Hematopoietic multipotent progenitor cell (in vitro differentiated cells): ENCODE measurements around the gene ITGB2. TPM values are rescaled to one million over a fixed set of nuclear protein-coding genes. Genes with fewer than 3 reads are reported as not detected.

Experiments used
- DNase-seq, 3 donors: peaks; one replicate each; pipeline ENCODE4 v3.0.0-alpha.2; 2011 to 2015; ENCODE audit warnings: low read depth in 2 of 3, low spot score in 2 of 3
- total RNA-seq: library from RNA; depleted of rRNA; stranded (reverse); fragments of >200 nt; gene quantifications from one replicate; pipeline ENCODE4 v1.2.3, GENCODE V29; 2012

ITGB2 gene
- total RNA-seq, 1 donor = 169 TPM

- DNase-seq = no peak
Observed at GRCh38 chr21:44955798-44956175, 35.1 kb upstream of the ITGB2 start.

GRCh38 chr21:44955141-44955797 lies 34.6 kb upstream of the ITGB2 start:
- DNase-seq = no peak

DNA sequence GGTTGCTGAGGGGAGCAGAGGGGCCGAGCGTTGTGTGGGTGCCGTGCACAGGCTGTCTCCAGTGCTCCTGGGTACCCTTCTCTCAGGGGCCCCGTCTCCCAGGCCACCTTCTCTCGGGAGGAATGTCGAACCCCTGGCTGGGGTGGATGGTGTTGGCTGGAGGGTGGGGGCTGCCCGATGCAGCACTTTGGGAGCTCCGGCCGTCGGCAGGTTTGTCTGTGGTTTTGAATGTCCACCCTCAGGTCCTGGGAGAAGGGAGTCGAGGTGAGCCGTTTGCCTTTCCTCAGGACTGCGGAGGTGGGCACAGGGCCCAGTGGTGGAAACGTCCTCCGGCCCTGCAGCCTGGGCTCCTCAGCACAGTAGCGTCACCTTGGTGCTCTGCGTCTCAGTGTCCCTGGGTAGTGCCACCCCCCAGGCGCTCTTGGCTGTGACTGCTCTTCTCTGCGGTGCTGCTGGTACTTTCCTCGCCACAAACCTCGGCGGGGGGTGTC lies 33.6 kb upstream of the ITGB2 start:
- no peak for DNase-seq

DNA sequence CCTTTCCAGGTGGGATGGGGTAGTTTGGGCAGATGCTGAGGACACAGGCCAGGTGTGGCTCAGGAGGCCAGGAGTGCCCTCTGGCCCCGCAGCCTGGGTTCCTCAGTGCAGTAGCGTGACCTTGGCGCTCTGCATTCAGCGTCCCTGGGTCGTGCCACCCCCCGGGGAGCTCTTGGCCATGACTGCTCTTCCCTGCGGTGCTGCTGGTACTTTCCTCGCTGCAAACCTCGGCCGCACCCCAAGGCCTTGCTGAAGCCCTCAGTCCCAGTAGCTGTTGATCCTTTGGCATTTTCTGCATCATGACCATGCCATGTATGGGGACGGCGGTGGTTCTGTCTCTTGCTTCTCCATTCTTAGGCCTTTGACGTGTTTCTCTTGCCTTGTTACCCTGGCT lies 32.9 kb upstream of the ITGB2 start:
- DNase-seq = no peak

- no peak for DNase-seq
Observed at GRCh38 chr21:44952929-44953627, 32.4 kb upstream of the ITGB2 start.

DNA sequence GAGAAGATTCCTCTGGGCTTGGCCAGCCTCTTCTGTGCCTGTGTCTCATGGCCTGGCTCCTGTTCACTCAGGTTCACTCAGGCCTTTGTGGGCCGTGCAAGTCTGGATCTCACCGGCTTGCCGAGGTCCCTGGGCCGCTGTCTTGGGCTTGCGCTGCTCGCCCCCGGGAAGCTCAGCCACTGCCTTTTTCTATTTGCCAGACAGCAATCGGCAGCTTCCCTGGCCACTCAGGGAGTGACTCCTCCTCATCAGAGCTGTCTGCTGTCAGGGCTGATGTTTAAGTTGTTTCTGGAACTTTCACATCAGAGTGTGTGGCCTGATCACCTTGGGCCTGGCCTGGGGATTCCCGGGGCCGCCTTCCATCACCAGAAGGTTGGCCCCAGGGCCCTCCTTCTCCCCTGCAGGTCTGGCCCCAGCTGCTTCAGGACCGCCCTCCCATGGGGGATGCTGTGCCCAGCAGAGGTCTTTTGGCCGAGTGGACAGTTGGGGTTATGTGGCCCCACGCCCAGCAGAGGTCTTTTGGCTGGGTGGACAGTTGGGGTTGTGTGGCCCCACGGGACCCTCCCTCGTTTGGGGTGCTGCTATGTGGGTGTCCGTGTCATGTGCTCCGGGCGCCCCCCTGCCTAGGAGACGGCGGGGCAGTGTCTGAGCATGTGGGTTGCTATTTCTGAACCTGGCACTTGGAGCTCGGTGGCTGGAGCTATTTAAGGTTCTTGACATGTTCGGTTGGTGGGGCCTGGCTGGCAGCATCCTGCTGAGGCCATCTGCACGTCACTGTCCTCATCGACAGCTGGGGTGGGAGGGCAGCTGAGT lies 31.6 kb upstream of the ITGB2 start:
- no peak for DNase-seq

DNA sequence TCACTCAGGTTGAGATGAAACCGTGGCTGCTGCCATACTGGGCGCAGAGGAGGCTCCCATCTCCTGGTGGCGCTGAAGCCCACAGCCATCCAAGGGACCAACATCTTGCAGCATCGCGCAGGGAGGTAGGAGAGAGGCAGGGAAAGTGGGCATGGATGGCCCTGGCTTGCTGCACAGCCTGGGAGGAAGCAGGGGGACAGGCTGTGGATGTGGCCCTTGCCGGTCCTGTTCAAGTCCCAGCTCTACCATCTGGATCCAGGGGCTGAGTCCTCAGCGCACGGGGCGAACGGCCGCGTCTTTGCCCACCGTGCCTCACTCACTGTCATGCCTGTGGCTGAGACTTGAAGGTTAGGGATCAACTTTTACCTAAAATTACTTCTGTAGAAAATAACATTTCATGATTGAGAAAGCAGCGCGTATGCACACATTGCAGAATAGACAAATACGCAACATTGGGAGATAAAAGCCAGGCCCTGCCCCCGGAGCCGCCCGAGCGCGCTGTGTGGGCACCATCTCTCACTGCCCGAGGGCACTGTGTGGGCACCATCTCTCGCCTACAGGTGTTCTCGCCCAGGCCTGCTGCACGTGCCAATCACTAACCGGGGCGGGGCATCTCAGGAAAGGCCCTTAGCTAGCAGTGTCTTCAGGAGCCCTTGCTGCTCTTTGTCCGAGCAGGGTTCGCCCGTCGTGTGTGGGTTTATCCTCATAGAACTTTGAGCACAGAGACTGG lies 30.7 kb upstream of the ITGB2 start:
- DNase-seq = no peak

GRCh38 chr21:44950351-44950750 lies 29.7 kb upstream of the ITGB2 start:
- DNase-seq = no peak

DNA sequence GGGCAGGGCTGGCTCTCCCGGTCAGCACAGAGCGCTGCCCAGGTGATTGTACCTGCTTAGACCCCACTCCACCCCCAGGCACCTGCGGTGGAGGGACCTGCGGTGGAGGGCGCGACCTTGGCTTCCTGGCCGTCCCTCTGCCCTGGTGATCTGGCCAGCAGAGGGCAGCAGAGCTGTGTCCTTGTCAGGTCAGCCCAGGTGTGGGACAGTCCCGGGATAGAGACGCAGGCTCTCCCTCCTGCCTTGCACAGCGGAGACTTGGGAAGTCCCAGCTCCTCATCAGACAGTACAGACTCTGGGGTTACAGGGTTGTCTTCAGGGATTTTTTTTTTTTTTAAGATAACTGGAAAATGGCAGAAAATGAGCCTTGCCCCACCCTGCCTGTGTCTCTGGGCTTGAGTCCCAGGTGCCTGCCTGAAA lies 29.1 kb upstream of the ITGB2 start:
- DNase-seq = peak; percentile 64 to 68 (median 65)

- DNase-seq = no peak
Observed at GRCh38 chr21:44949161-44949778, 28.6 kb upstream of the ITGB2 start.

GRCh38 chr21:44948426-44949120 lies 27.9 kb upstream of the ITGB2 start:
- DNase-seq = no peak

DNA sequence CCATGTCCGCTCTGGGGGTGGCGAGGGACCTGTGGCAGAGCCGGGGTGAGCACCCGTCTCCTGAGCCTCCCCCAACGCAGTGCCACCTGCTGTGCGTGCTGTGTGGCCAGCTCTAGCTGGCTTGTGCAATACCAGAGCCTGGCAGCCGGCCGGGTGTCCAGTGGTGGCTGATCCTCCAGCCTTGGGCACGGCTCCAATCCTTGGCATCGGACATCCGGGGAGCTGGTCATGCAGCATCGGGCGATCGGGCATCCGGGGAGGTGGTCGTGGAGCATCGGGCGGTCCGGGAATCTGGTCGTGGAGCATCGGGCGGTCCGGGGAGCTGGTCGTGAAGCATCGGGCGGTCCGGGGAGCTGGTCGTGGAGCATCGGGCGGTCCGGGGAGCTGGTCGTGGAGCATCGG lies 27.2 kb upstream of the ITGB2 start:
- no peak for DNase-seq

GRCh38 chr21:44947111-44947929 lies 26.6 kb upstream of the ITGB2 start:
- no peak for DNase-seq

DNA sequence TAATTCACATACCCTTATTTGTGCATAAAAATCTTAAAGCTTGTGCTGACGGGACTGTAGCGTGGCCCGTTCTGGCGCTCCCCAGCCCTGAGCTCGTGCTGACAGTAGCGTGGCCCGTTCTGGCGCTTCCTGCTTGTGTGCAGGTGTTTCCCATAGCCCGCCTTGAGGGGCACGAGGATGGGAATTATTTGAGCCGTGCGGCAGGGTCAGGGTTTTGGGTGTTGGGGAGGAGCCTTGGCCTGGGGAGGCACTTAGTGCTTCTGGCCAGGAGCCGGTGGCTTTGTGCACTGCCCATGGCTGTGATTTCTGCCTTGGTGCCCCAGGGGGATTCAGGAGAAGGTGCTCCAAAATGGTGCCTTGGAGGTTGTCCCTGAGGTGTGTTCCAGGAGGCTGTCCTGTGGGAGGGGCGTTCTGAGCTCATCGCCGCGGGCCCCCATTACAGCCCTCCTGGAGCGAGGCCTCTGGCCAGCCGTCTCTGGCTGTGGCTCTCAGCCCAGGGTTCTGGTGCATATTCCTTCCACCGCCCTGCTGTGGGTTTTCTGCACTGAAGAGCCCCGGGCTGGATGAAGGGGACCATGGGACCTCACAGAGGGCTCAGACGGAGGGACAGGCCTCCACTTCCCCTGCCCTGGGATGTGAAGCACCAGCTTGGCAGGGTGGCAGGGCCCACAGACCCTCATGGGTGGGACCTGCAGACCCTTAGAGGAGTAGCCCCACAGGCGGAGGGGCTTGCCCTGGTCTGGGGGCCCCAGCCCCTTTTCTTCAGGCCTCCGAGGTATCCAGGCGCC lies 25.7 kb upstream of the ITGB2 start:
- no peak for DNase-seq

GRCh38 chr21:44944596-44944995 lies 23.9 kb upstream of the ITGB2 start:
- DNase-seq = no peak

GRCh38 chr21:44943686-44944550 lies 23.2 kb upstream of the ITGB2 start:
- no peak for DNase-seq

DNA sequence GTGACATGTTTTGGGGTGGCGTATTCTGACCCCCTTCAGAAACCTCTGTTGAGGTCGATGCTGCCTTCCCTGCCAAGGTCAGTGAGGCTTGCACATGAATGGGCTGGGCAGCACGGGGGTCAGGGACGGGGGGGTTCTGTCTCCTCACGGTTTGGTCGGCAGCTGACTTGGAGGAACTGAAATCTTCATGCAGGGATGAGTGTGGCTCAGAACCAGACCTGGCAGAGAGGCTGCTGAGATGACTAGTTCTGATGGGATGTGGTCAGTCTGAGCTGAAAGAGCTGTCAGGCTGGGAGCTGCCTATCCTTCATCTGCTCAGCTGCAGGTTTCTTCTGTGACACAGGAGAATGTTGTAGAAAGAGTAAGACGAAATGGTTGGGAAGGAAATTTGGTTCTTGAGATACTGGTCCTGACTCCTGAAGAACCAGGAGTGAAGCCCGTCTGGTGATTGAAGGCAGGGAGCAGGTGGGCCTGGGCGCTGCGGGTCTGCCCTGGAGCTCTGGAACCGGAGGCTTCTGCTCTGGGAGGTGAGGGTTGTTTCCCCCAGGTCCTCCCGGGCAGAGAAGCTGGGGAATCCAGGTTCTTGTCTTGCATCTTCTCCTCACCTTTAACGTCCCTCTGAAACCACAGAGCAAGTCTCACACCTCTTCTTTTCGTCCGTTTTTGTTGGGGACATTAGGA lies 22.4 kb upstream of the ITGB2 start:
- DNase-seq = no peak
